Neural cell (in vitro differentiated cells): ENCODE data around the gene PTPRD. TPM values are rescaled to one million over a fixed set of nuclear protein-coding genes. Genes with fewer than 3 reads are reported as not detected.

Experiments used
- H2AFZ ChIP-seq: fragments of 200-600, 300-800 bp; sonication (generic), shearing (Covaris generic); 2 replicates; pipeline ENCODE4 v1.6.0; 2014; ENCODE audit warnings: low read depth, mild to moderate bottlenecking, antibody characterized with exemption, low read length, moderate library complexity
- H3F3A ChIP-seq: fragments of 200-600 bp; shearing (Covaris generic); 2 replicates; pipeline ENCODE4 v1.6.1; 2016; ENCODE audit warnings: mild to moderate bottlenecking, moderate library complexity, mixed read lengths, antibody characterized with exemption, low read length; ENCODE audit not compliant: insufficient read depth, poor library complexity, severe bottlenecking
- H3K27ac ChIP-seq: fragments of 200-600, 300-800 bp; sonication (generic), shearing (Covaris generic); 2 replicates; pipeline ENCODE4 v1.5.1; 2014; ENCODE audit warnings: mild to moderate bottlenecking, low read length, moderate library complexity
- H3K27me3 ChIP-seq: fragments of 300-800, 200-600 bp; sonication (generic), shearing (Covaris generic); 2 replicates; pipeline ENCODE4 v1.6.0; 2014; ENCODE audit warnings: mild to moderate bottlenecking, low read depth, low read length, moderate library complexity; ENCODE audit not compliant: insufficient read depth
- H3K36me3 ChIP-seq: fragments of 300-800, 200-600 bp; sonication (generic), shearing (Covaris generic); 2 replicates; pipeline ENCODE4 v1.5.1; 2014; ENCODE audit warnings: mild to moderate bottlenecking, antibody characterized with exemption, low read length, moderate library complexity; ENCODE audit not compliant: insufficient read depth
- H3K4me2 ChIP-seq: fragments of 300-800, 200-600 bp; sonication (generic), shearing (Covaris generic); 2 replicates; pipeline ENCODE4 v1.6.0; 2014; ENCODE audit warnings: mild to moderate bottlenecking, low read length
- H3K4me3 ChIP-seq: fragments of 300-800, 200-600 bp; sonication (generic), shearing (Covaris generic); 2 replicates; pipeline ENCODE4 v1.5.1; 2014; ENCODE audit warnings: mild to moderate bottlenecking, low read length, moderate library complexity
- H3K79me2 ChIP-seq: fragments of 200-600 bp; shearing (Covaris generic); replicated peaks from 2 replicates; pipeline ENCODE4 v1.6.0; 2014; ENCODE audit warnings: mild to moderate bottlenecking, low read length, moderate library complexity; ENCODE audit not compliant: insufficient read depth
- H3K9ac ChIP-seq: fragments of 300-800, 200-600 bp; sonication (generic), shearing (Covaris generic); 2 replicates; pipeline ENCODE4 v1.6.1; 2016; ENCODE audit warnings: mild to moderate bottlenecking, low read length, mixed read lengths
- H3K9me2 ChIP-seq: fragments of 200-600 bp; shearing (Covaris generic); 2 replicates; pipeline ENCODE4 v1.6.1; 2016; ENCODE audit warnings: mild to moderate bottlenecking, low read length, mixed read lengths; ENCODE audit not compliant: insufficient read depth
- H3K9me3 ChIP-seq: fragments of 200-600, 300-800 bp; sonication (generic), shearing (Covaris generic); 2 replicates; pipeline ENCODE4 v1.6.1; 2016; ENCODE audit warnings: mild to moderate bottlenecking, mixed run types, low read length, moderate library complexity, mixed read lengths
- H4K20me1 ChIP-seq: fragments of 200-600 bp; shearing (Covaris generic); 2 replicates; pipeline ENCODE4 v1.6.1; 2016; ENCODE audit warnings: mild to moderate bottlenecking, mixed run types; ENCODE audit not compliant: insufficient read depth
- CTCF ChIP-seq: fragments of 450-650 bp; IDR thresholded peaks from 2 replicates; pipeline ENCODE4 v1.5.1; 2014; ENCODE audit warnings: antibody characterized with exemption, mild to moderate bottlenecking, moderate library complexity; ENCODE audit not compliant: poor library complexity, severe bottlenecking
- EZH2 ChIP-seq: fragments of 200-600, 300-800 bp; shearing (Covaris generic), sonication (generic); IDR thresholded peaks from 2 replicates; pipeline ENCODE4 v1.6.1; 2014; ENCODE audit warnings: antibody characterized with exemption, low read length, borderline replicate concordance, mild to moderate bottlenecking; ENCODE audit not compliant: insufficient read depth, poor library complexity, severe bottlenecking
- MXI1 ChIP-seq: fragments of 450-650 bp; conservative IDR thresholded peaks from 2 replicates; pipeline ENCODE4 v1.6.1; 2014; ENCODE audit warnings: antibody characterized with exemption, mild to moderate bottlenecking; ENCODE audit not compliant: poor library complexity, severe bottlenecking
- POLR2AphosphoS5 ChIP-seq: IDR thresholded peaks from 2 replicates; pipeline ENCODE4 v1.6.1; 2012
- RAD21 ChIP-seq: fragments of 450-650 bp; conservative IDR thresholded peaks from 2 replicates; pipeline ENCODE4 v1.6.1; 2014; ENCODE audit warnings: antibody characterized with exemption, mild to moderate bottlenecking, moderate library complexity
- REST ChIP-seq: IDR thresholded peaks from 2 replicates; pipeline ENCODE4 v1.6.1; 2012; ENCODE audit warnings: borderline replicate concordance
- SMC3 ChIP-seq: fragments of 450-650 bp; conservative IDR thresholded peaks from 2 replicates; pipeline ENCODE4 v1.6.1; 2014; ENCODE audit warnings: antibody characterized with exemption, mild to moderate bottlenecking, moderate library complexity; ENCODE audit not compliant: poor library complexity
- TAF1 ChIP-seq: IDR thresholded peaks from 2 replicates; pipeline ENCODE4 v1.6.1; 2012; ENCODE audit warnings: low read depth
- polyA plus RNA-seq: library from polyadenylated mRNA; depleted of rRNA; stranded (reverse); fragments of >200 nt; gene quantifications from 2 replicates; pipeline ENCODE4 v1.2.3, GENCODE V29; 2014

Gene PTPRD
- polyA plus RNA-seq, 1 donor from 2014 or later = 143 TPM

GRCh38 chr9:9996259-9996658 lies 616.5 kb downstream of the PTPRD start:
- H3K9me3 ChIP-seq = no peaks in the 10 kb centered on the region
- H3F3A ChIP-seq = no peaks in the 10 kb centered on the region
- H3K9me2 ChIP-seq = no peaks in the 10 kb centered on the region
- no peaks in the 10 kb centered on the region for H3K27me3 ChIP-seq
- no peaks in the 10 kb centered on the region for H3K36me3 ChIP-seq
- no peak overlapping the region for H2AFZ ChIP-seq
- H4K20me1 ChIP-seq = no peaks in the 10 kb centered on the region
- H3K27ac ChIP-seq = no peak overlapping the region
- TF ChIP-seq REST = no peak
- no peak for TF ChIP-seq CTCF
- no peak for TF ChIP-seq EZH2
- no peak for TF ChIP-seq MXI1
- TF ChIP-seq POLR2AphosphoS5 = no peak
- TF ChIP-seq RAD21 = no peak
- no peak for TF ChIP-seq SMC3
- TF ChIP-seq TAF1 = no peak
- no peaks in the 10 kb centered on the region for H3K79me2 ChIP-seq
- H3K9ac ChIP-seq = no peak overlapping the region
- H3K4me3 ChIP-seq = no peak overlapping the region
- no peak overlapping the region for H3K4me2 ChIP-seq

GRCh38 chr9:9992936-9993335 lies 619.9 kb downstream of the PTPRD start:
- Histone ChIP-seq H3K4me2 (no peak overlapping the region), H3K27me3 (no peaks in the 10 kb centered on the region), H3K4me3 (no peak overlapping the region), H2AFZ (no peak overlapping the region), H3F3A (no peaks in the 10 kb centered on the region), H3K36me3 (no peaks in the 10 kb centered on the region), H3K27ac (no peak overlapping the region), H3K9ac (no peak overlapping the region), H4K20me1 (no peaks in the 10 kb centered on the region), H3K9me2 (no peaks in the 10 kb centered on the region), H3K9me3 (no peaks in the 10 kb centered on the region), H3K79me2 (no peaks in the 10 kb centered on the region)
- TF ChIP-seq POLR2AphosphoS5 = no peak
- no peak for TF ChIP-seq MXI1
- no peak for TF ChIP-seq RAD21

- no peak overlapping the region for H3K4me2 ChIP-seq
- no peaks in the 10 kb centered on the region for H3K79me2 ChIP-seq
- H3F3A ChIP-seq = no peaks in the 10 kb centered on the region
- H3K9me3 ChIP-seq = no peaks in the 10 kb centered on the region
- H3K36me3 ChIP-seq = no peaks in the 10 kb centered on the region
- H4K20me1 ChIP-seq = no peaks in the 10 kb centered on the region
- no peaks in the 10 kb centered on the region for H3K9me2 ChIP-seq
- H3K9ac ChIP-seq = no peak overlapping the region
- TF ChIP-seq TAF1 = no peak
- TF ChIP-seq MXI1 = no peak
- no peak overlapping the region for H2AFZ ChIP-seq
- no peak overlapping the region for H3K27ac ChIP-seq
- no peak overlapping the region for H3K4me3 ChIP-seq
- H3K27me3 ChIP-seq = no peaks in the 10 kb centered on the region
These were observed 639.7 kb downstream of the PTPRD start for GRCh38 chr9:9973062-9973461.
